Measurements from ENCODE around the gene CAP1. TPM values are rescaled to one million over a fixed set of nuclear protein-coding genes. Genes with fewer than 3 reads are reported as not detected.

Gene CAP1
- total RNA-seq, 3 donors from 2014 or later: 244 to 285 (median 244) TPM

DNA sequence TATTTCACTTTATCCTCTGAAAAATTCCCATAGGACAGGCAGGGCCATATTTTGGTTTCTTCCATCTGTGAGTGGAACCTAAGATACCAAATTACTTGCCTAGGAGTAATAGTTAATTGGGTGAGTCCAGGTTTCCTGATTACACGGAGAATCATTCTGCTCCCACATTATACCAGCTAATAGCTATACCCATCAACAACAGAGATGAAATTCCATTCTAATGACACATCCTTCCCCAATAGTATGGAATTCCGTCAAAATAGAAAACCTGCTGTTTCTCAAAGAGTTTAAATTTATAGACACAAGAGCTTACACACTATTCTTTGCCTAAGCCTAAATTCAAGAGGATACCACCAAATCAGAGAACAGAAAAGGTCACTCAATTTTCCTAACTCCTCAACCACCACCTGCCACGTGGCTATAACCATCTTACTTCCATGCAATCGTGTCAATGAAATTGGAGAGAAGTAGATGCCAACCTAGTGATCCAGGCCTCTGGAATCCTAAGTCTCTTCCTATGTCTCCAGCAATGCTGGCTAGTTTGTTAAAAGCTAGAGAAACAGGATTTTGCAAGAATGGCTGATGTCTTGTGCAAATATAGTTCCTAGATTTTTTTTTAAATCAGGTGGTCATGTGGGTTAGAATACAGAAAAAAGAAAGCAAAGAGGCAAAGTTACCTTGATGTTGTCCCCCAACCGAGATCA is 50.3 kb downstream of the CAP1 start:
- H3K4me3 ChIP-seq: no peak overlapping the region
- DNase-seq (ENCODE audit: low spot score in 2 of 2): no peak
- no peaks in the 10 kb centered on the region for H3K36me3 ChIP-seq
- TF ChIP-seq, protein P1, sequence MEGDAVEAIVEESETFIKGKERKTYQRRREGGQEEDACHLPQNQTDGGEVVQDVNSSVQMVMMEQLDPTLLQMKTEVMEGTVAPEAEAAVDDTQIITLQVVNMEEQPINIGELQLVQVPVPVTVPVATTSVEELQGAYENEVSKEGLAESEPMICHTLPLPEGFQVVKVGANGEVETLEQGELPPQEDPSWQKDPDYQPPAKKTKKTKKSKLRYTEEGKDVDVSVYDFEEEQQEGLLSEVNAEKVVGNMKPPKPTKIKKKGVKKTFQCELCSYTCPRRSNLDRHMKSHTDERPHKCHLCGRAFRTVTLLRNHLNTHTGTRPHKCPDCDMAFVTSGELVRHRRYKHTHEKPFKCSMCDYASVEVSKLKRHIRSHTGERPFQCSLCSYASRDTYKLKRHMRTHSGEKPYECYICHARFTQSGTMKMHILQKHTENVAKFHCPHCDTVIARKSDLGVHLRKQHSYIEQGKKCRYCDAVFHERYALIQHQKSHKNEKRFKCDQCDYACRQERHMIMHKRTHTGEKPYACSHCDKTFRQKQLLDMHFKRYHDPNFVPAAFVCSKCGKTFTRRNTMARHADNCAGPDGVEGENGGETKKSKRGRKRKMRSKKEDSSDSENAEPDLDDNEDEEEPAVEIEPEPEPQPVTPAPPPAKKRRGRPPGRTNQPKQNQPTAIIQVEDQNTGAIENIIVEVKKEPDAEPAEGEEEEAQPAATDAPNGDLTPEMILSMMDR (IDR thresholded peaks at IDR 0.05): no peak
- TF ChIP-seq POLR2AphosphoS5 (IDR thresholded peaks at IDR 0.05) (no peak), POLR2A (IDR thresholded peaks at IDR 0.05) (no peak)
- no peaks in the 10 kb centered on the region for H3K9me3 ChIP-seq
- H3K27me3 ChIP-seq: no peaks in the 10 kb centered on the region
- intact Hi-C loops (cut with DNase I; ENCODE audit: low total_unique reads): no loop called here
- no peak overlapping the region for H3K27ac ChIP-seq
- no peaks in the 10 kb centered on the region for H3K4me1 ChIP-seq

DNA sequence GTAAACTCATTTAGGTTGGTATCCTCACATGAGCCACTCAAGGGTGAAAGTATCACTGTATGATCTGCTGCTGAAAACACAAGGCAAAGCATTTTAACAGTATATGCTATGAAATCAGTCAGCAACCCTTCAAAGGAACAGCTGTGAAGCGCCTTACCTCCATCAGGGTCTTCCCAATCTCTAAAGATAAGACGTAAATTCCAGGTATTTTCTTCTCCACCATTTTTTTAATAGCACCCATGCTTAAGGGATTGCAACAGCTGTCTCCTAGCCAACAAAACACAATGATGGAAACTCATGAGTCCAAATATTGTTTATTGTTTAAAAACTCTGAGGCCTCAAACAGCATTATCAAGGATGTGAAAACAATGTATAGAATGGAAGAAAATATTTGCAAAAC is 51.7 kb downstream of the CAP1 start:
- no peaks in the 10 kb centered on the region for H3K9me3 ChIP-seq
- no peak for DNase-seq (ENCODE audit: low spot score in 2 of 2)
- H3K27ac ChIP-seq: no peak overlapping the region
- H3K4me3 ChIP-seq: no peak overlapping the region
- no peaks in the 10 kb centered on the region for H3K4me1 ChIP-seq
- H3K36me3 ChIP-seq: no peaks in the 10 kb centered on the region
- TF ChIP-seq, protein P1 (IDR thresholded peaks at IDR 0.05): no peak
- TF ChIP-seq POLR2AphosphoS5 (IDR thresholded peaks at IDR 0.05): no peak
- TF ChIP-seq POLR2A (IDR thresholded peaks at IDR 0.05): no peak
- intact Hi-C loops (cut with DNase I; ENCODE audit: low total_unique reads): no loop called here
- no peaks in the 10 kb centered on the region for H3K27me3 ChIP-seq

GRCh38 chr1:40092706-40093639 is 52.4 kb downstream of the CAP1 start:
- TF ChIP-seq POLR2A (IDR thresholded peaks at IDR 0.05): no peak
- intact Hi-C loops (cut with DNase I; ENCODE audit: low total_unique reads): no loop called here
- H3K27ac ChIP-seq: no peak overlapping the region
- no peak overlapping the region for H3K4me3 ChIP-seq
- H3K27me3 ChIP-seq: no peaks in the 10 kb centered on the region
- H3K36me3 ChIP-seq: no peaks in the 10 kb centered on the region
- no peaks in the 10 kb centered on the region for H3K9me3 ChIP-seq
- DNase-seq (ENCODE audit: low spot score in 2 of 2): no peak
- H3K4me1 ChIP-seq: no peaks in the 10 kb centered on the region

DNA sequence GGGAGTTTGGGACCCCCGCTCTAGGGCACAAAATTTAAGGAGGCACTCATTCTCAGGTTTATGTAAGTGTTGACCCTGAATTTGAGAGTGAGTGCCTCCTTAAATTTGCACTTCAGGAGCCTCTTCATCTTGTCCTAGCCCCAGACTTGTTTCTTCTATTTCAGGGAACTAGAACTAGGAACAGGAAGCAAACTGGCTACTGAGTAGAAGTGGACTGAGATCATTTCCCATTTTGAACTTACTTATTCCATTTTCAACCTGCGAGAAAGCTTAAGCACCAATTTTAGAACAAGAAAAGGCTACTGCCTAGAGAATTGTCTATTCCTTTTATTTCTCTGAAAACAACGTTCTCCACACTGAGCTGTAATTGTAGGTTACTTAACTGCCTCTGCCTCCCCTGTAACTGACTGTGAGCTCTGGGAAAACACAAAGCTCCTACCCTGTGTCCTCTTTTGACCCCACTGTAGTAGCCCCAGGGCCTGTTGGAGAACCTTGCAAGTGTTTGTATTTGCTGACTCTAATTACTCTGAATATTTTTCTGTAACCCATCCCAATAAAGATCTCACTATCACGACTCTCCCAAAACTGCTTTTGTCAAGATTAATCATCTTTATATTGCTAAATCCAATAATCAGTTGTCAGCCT is 54.1 kb downstream of the CAP1 start:
- intact Hi-C loops (cut with DNase I; ENCODE audit: low total_unique reads): no loop called here
- Histone ChIP-seq H3K4me1 (no peaks in the 10 kb centered on the region), H3K27ac (peak overlapping the region in 1 of 2 donors; percentile 4), H3K36me3 (no peaks in the 10 kb centered on the region), H3K27me3 (no peaks in the 10 kb centered on the region), H3K4me3 (no peak overlapping the region), H3K9me3 (no peaks in the 10 kb centered on the region)
- DNase-seq (ENCODE audit: low spot score in 2 of 2): no peak
- TF ChIP-seq, protein P1 (IDR thresholded peaks at IDR 0.05): no peak
- no peak for TF ChIP-seq POLR2AphosphoS5 (IDR thresholded peaks at IDR 0.05)
- TF ChIP-seq POLR2A (IDR thresholded peaks at IDR 0.05): no peak

GRCh38 chr1:40095806-40096205 is 55.3 kb downstream of the CAP1 start:
- intact Hi-C loops (cut with DNase I; ENCODE audit: low total_unique reads): no loop called here
- Histone ChIP-seq H3K4me3 (no peak overlapping the region), H3K4me1 (no peaks in the 10 kb centered on the region), H3K9me3 (no peaks in the 10 kb centered on the region), H3K27ac (no peak overlapping the region), H3K36me3 (no peaks in the 10 kb centered on the region), H3K27me3 (no peaks in the 10 kb centered on the region)
- DNase-seq (ENCODE audit: low spot score in 2 of 2): no peak
- TF ChIP-seq, protein P1 (IDR thresholded peaks at IDR 0.05): no peak
- no peak for TF ChIP-seq POLR2A (IDR thresholded peaks at IDR 0.05)
- no peak for TF ChIP-seq POLR2AphosphoS5 (IDR thresholded peaks at IDR 0.05)
